Sigmoid colon (tissue), 4 donors: ENCODE results near the gene EDDM3A.

Experiments
- EP300 ChIP-seq, 4 donors: sonication (generic); formaldehyde crosslinking; IDR thresholded peaks; one replicate each; pipeline ENCODE4 v1.6.1; 2017; ENCODE audit warnings: antibody characterized with exemption in 4 of 4
- POLR2A ChIP-seq, 2 donors: fragments of 450-650 bp; IDR thresholded peaks; one replicate each; pipeline ENCODE4 v1.6.1; 2016; ENCODE audit warnings: antibody characterized with exemption in 2 of 2, mild to moderate bottlenecking in 2 of 2, moderate library complexity in 2 of 2
- POLR2AphosphoS5 ChIP-seq, 4 donors: sonication (generic); formaldehyde crosslinking; IDR thresholded peaks; one replicate each; pipeline ENCODE4 v1.6.1; 2017; ENCODE audit warnings: antibody characterized with exemption in 4 of 4
- TF ChIP-seq, protein P1 (sequence below), 4 experiments: fragments of 450-650 bp in 3 of 4; fragments of 200-600 bp in 1 of 4; IDR thresholded peaks; one replicate each; pipeline ENCODE4 v1.5.1; 2016 to 2019; ENCODE audit warnings: antibody characterized with exemption in 4 of 4, mild to moderate bottlenecking in 3 of 4, moderate library complexity in 2 of 4

- TF ChIP-seq, protein P1, sequence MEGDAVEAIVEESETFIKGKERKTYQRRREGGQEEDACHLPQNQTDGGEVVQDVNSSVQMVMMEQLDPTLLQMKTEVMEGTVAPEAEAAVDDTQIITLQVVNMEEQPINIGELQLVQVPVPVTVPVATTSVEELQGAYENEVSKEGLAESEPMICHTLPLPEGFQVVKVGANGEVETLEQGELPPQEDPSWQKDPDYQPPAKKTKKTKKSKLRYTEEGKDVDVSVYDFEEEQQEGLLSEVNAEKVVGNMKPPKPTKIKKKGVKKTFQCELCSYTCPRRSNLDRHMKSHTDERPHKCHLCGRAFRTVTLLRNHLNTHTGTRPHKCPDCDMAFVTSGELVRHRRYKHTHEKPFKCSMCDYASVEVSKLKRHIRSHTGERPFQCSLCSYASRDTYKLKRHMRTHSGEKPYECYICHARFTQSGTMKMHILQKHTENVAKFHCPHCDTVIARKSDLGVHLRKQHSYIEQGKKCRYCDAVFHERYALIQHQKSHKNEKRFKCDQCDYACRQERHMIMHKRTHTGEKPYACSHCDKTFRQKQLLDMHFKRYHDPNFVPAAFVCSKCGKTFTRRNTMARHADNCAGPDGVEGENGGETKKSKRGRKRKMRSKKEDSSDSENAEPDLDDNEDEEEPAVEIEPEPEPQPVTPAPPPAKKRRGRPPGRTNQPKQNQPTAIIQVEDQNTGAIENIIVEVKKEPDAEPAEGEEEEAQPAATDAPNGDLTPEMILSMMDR (IDR thresholded peaks at IDR 0.05): no peak
- TF ChIP-seq POLR2A (IDR thresholded peaks at IDR 0.05) (no peak), POLR2AphosphoS5 (IDR thresholded peaks at IDR 0.05) (no peak), EP300 (IDR thresholded peaks at IDR 0.05) (no peak)
Measured at GRCh38 chr14:20748439-20748838, 2.8 kb downstream of the EDDM3A start.
